HCT116 (cell line): ENCODE measurements around the gene PHACTR1. TPM values are rescaled to one million over a fixed set of nuclear protein-coding genes. Genes with fewer than 3 reads are reported as not detected.

Experiments used
- ATAC-seq: fragments of 200-7000 bp; cut with Tn5 transposase; 2 replicates; pipeline ENCODE4 v1.9.1; 2020; ENCODE audit warnings: mild to moderate bottlenecking, moderate library complexity
- BruUV-seq: library from RNA; stranded (reverse); fragments of 400-500 nt; replicated peaks from 2 replicates; lab custom pipeline; 2021; lab: Mats Ljungman, UMichigan
- CTCF ChIA-PET: fragments of 300-600 bp; sonication (Branson Sonifier 250); formaldehyde crosslinking; loops from one replicate; lab custom pipeline; 2021; ENCODE audit warnings: antibody characterized with exemption; lab: Charles Lee
- POLR2A ChIA-PET: fragments of 300-600, 350-600 bp; sonication (Branson Sonifier 250); formaldehyde crosslinking; loops from one replicate; lab custom pipeline; 2021; ENCODE audit warnings: antibody characterized with exemption; lab: Charles Lee
- RAD21 ChIA-PET, 2 experiments: fragments of 300-600 bp; sonication (Branson Sonifier 250); formaldehyde crosslinking; loops; one replicate each; lab custom pipeline; 2023; ENCODE audit warnings: low total read pairs in 2 of 2; ENCODE audit not compliant: uncharacterized antibody in 2 of 2, unreplicated experiment in 2 of 2, low non-redundant PET in 1 of 2; lab: Charles Lee
- DNase-seq: peaks from one replicate; pipeline ENCODE4 v3.0.0-alpha.2; 2010; ENCODE audit warnings: low read depth, low spot score
- H2AFZ ChIP-seq: fragments of 200-600 bp; shearing (Covaris generic), sonication (generic); 2 replicates; pipeline ENCODE4 v1.6.1; 2017; ENCODE audit warnings: low read depth, mixed run types, mixed read lengths, antibody characterized with exemption, low read length; ENCODE audit not compliant: poor library complexity, severe bottlenecking
- H3K27ac ChIP-seq: 2 replicates; pipeline ENCODE4 v1.5.1; 2012; ENCODE audit warnings: low read depth, low read length
- H3K27me3 ChIP-seq: fragments of 200-600 bp; sonication (generic); 2 replicates; pipeline ENCODE4 v1.6.1; 2016; ENCODE audit warnings: mixed run types, low read length, mixed read lengths; ENCODE audit not compliant: insufficient read depth
- H3K36me3 ChIP-seq, 2 experiments: fragments of 200-500 bp in 1 of 2; fragments of 200-600 bp in 1 of 2; sonication (Bioruptor generic) in 1 of 2; sonication (generic) in 1 of 2; 2 replicates each; pipeline versions ENCODE4 v1.5.1 to v1.6.1; 2014 to 2016; ENCODE audit warnings: low read length in 2 of 2, inconsistent platforms in 1 of 2, mixed read lengths in 1 of 2, mixed run types in 1 of 2; ENCODE audit not compliant: insufficient read depth in 2 of 2, control insufficient read depth in 1 of 2
- H3K4me1 ChIP-seq, 2 experiments: fragments of 200-600 bp in 1 of 2; sonication (generic) in 1 of 2; 2 replicates each; pipeline versions ENCODE4 v1.5.1 to v1.6.1; 2012 to 2017; ENCODE audit warnings: low read length in 2 of 2, inconsistent platforms in 1 of 2, mild to moderate bottlenecking in 1 of 2, mixed read lengths in 1 of 2, mixed run types in 1 of 2, moderate library complexity in 1 of 2; ENCODE audit not compliant: insufficient read depth in 2 of 2, control insufficient read depth in 1 of 2
- H3K4me2 ChIP-seq: fragments of 200-600 bp; sonication (generic); 2 replicates; pipeline ENCODE4 v1.6.1; 2017; ENCODE audit warnings: mixed run types, low read length, mixed read lengths
- H3K4me3 ChIP-seq, 2 experiments: fragments of 200-600 bp in 1 of 2; sonication (generic) in 1 of 2; replicated peaks in 1 of 2; 2 replicates each; pipeline ENCODE4 v1.5.1; 2011 to 2016; ENCODE audit warnings: low read length in 2 of 2, control low read depth in 1 of 2, low read depth in 1 of 2, mild to moderate bottlenecking in 1 of 2, mixed read lengths in 1 of 2, mixed run types in 1 of 2
- H3K79me2 ChIP-seq: fragments of 200-600 bp; sonication (generic); 2 replicates; pipeline ENCODE4 v1.6.1; 2017; ENCODE audit warnings: mild to moderate bottlenecking, mixed run types, low read length, moderate library complexity, mixed read lengths; ENCODE audit not compliant: insufficient read depth
- H3K9ac ChIP-seq: fragments of 200-600 bp; sonication (generic); 2 replicates; pipeline ENCODE4 v1.6.1; 2016; ENCODE audit warnings: low read length, mixed read lengths
- H3K9me2 ChIP-seq: fragments of 200-600 bp; sonication (generic), shearing (Covaris generic); 2 replicates; pipeline ENCODE4 v1.6.1; 2017; ENCODE audit warnings: mixed run types, mild to moderate bottlenecking, moderate library complexity; ENCODE audit not compliant: insufficient read depth
- H3K9me3 ChIP-seq, 2 experiments: fragments of 200-500 bp in 1 of 2; fragments of 200-600 bp in 1 of 2; sonication (Bioruptor generic) in 1 of 2; sonication (generic) in 1 of 2; 2 replicates each; pipeline ENCODE4 v1.6.1; 2014 to 2017; ENCODE audit warnings: low read length in 2 of 2, mixed read lengths in 2 of 2, inconsistent platforms in 1 of 2, low read depth in 1 of 2, mild to moderate bottlenecking in 1 of 2, mixed run types in 1 of 2, moderate library complexity in 1 of 2; ENCODE audit not compliant: control insufficient read depth in 1 of 2, insufficient read depth in 1 of 2
- H4K20me1 ChIP-seq: fragments of 200-600 bp; sonication (generic), shearing (Covaris generic); 2 replicates; pipeline ENCODE4 v1.6.1; 2017; ENCODE audit warnings: mixed run types, mild to moderate bottlenecking, moderate library complexity; ENCODE audit not compliant: insufficient read depth
- ATF3 ChIP-seq: IDR thresholded peaks from 2 replicates; pipeline ENCODE4 v1.6.1; 2012
- CEBPB ChIP-seq: IDR thresholded peaks from 2 replicates; pipeline ENCODE4 v1.6.1; 2012; ENCODE audit warnings: low read depth
- CTCF ChIP-seq, 3 experiments: fragments of 200-600 bp in 1 of 3; sonication (generic) in 1 of 3; IDR thresholded peaks in 2 of 3; conservative IDR thresholded peaks in 1 of 3; 2 replicates each; pipeline ENCODE4 v1.5.1; 2012 to 2017; ENCODE audit warnings: low read depth in 2 of 3, low read length in 2 of 3, antibody characterized with exemption in 1 of 3, borderline replicate concordance in 1 of 3, control low read depth in 1 of 3, mild to moderate bottlenecking in 1 of 3, mixed read lengths in 1 of 3, mixed run types in 1 of 3, moderate library complexity in 1 of 3; ENCODE audit not compliant: insufficient read depth in 1 of 3
- ELF1 ChIP-seq: IDR thresholded peaks from 2 replicates; pipeline ENCODE4 v1.6.1; 2012; ENCODE audit warnings: low read depth, borderline replicate concordance
- EZH2 ChIP-seq: fragments of 200-600 bp; sonication (generic); IDR thresholded peaks from 2 replicates; pipeline ENCODE4 v1.6.1; 2017; ENCODE audit warnings: antibody characterized with exemption, mixed run types
- EZH2phosphoT487 ChIP-seq: fragments of 200-600 bp; IDR thresholded peaks from 2 replicates; pipeline ENCODE4 v1.6.1; 2018; ENCODE audit warnings: antibody characterized with exemption, borderline replicate concordance
- FOSL1 ChIP-seq: IDR thresholded peaks from 2 replicates; pipeline ENCODE4 v1.6.1; 2012; ENCODE audit warnings: low read depth
- JUND ChIP-seq: IDR thresholded peaks from 2 replicates; pipeline ENCODE4 v1.6.1; 2012
- MAX ChIP-seq: IDR thresholded peaks from 2 replicates; pipeline ENCODE4 v1.6.1; 2012
- POLR2A ChIP-seq: IDR thresholded peaks from 2 replicates; pipeline ENCODE4 v1.7.0; 2011; ENCODE audit warnings: borderline replicate concordance; ENCODE audit not compliant: insufficient read depth, insufficient read length; ENCODE audit errors: extremely low read depth
- RAD21 ChIP-seq: IDR thresholded peaks from 2 replicates; pipeline ENCODE4 v1.6.1; 2012; ENCODE audit warnings: low read depth, mild to moderate bottlenecking
- SIN3A ChIP-seq: IDR thresholded peaks from 2 replicates; pipeline ENCODE4 v1.6.1; 2012; ENCODE audit warnings: low read depth
- SP1 ChIP-seq: IDR thresholded peaks from 2 replicates; pipeline ENCODE4 v1.6.1; 2012; ENCODE audit warnings: low read depth
- SRF ChIP-seq: IDR thresholded peaks from 2 replicates; pipeline ENCODE4 v1.6.1; 2012; ENCODE audit warnings: low read depth
- TCF7L2 ChIP-seq: IDR thresholded peaks from 2 replicates; pipeline ENCODE4 v1.7.0; 2011; ENCODE audit warnings: borderline replicate concordance, inconsistent platforms; ENCODE audit not compliant: insufficient read depth, insufficient read length; ENCODE audit errors: extremely low read depth
- YY1 ChIP-seq: IDR thresholded peaks from 2 replicates; pipeline ENCODE4 v1.6.1; 2011; ENCODE audit warnings: low read length, low read depth, moderate library complexity, mild to moderate bottlenecking; ENCODE audit not compliant: insufficient replicate concordance; ENCODE audit errors: extremely low read depth
- ZBTB33 ChIP-seq: IDR thresholded peaks from 2 replicates; pipeline ENCODE4 v1.6.1; 2011; ENCODE audit warnings: mild to moderate bottlenecking, low read length, moderate library complexity; ENCODE audit not compliant: insufficient replicate concordance; ENCODE audit errors: extremely low read depth
- ZFX ChIP-seq: fragments of 450-650 bp; IDR thresholded peaks from 2 replicates; pipeline ENCODE4 v1.6.1; 2017
- ZNF274 ChIP-seq: fragments of 200-500 bp; sonication (Bioruptor generic); IDR thresholded peaks from 2 replicates; pipeline ENCODE4 v1.6.1; 2014; ENCODE audit warnings: mild to moderate bottlenecking, low read depth, low read length, inconsistent platforms
- intact Hi-C: fragments of 100-400 bp; cut with micrococcal nuclease; formaldehyde crosslinking; loops from 2 replicates; pipeline ENCODE4 v1.10.0; 2022
- total RNA-seq: library from RNA; stranded (reverse); gene quantifications from one replicate; pipeline ENCODE4 v1.2.1, GENCODE V29; 2021; ENCODE audit not compliant: unreplicated experiment

PHACTR1 gene
- total RNA-seq, 1 experiment from 2014 or later, result 0.17 TPM

- ChIA-PET CTCF (no interaction called here), RAD21 (no interaction called here), POLR2A (no interaction called here)
- Histone ChIP-seq H3K79me2 (no peaks in the 10 kb centered on the region), H2AFZ (no peak overlapping the region), H3K9ac (no peak overlapping the region), H3K4me2 (no peak overlapping the region), H3K27ac (no peak overlapping the region), H4K20me1 (no peaks in the 10 kb centered on the region), H3K9me2 (no peaks in the 10 kb centered on the region), H3K27me3 (0 out of 2 replicates have a peak, but pooled peaks cover 3% of the 10 kb centered on the region), H3K9me3 (no peaks in the 10 kb centered on the region), H3K36me3 (no peaks in the 10 kb centered on the region), H3K4me1 (no peaks in the 10 kb centered on the region), H3K4me3 (no peak overlapping the region)
- intact Hi-C loops, result no loop called here
- no peak for TF ChIP-seq YY1
- TF ChIP-seq ELF1, result no peak
- TF ChIP-seq CEBPB, result no peak
- TF ChIP-seq SP1, result no peak
- no peak for TF ChIP-seq CTCF (IDR thresholded peaks at IDR 0.05 in 2 of 3, conservative IDR thresholded peaks at IDR 0.05 in 1 of 3; ENCODE audit: borderline replicate concordance in 1 of 3, insufficient read depth in 1 of 3, low read depth in 2 of 3, low read length in 2 of 3)
- TF ChIP-seq ZNF274, result no peak
- TF ChIP-seq MAX, result no peak
- TF ChIP-seq ZFX, result no peak
- TF ChIP-seq SRF, result no peak
- no peak for TF ChIP-seq POLR2A
- TF ChIP-seq TCF7L2, result no peak
- no peak for TF ChIP-seq FOSL1
- no peak for TF ChIP-seq SIN3A
- TF ChIP-seq ATF3, result no peak
- no peak for TF ChIP-seq EZH2
- TF ChIP-seq RAD21, result no peak
- no peak for TF ChIP-seq ZBTB33
- TF ChIP-seq EZH2phosphoT487, result no peak
- no peak for TF ChIP-seq JUND
- ATAC-seq (no peak), DNase-seq (no peak)
- no TSS peak for BruUV-seq
Observed at GRCh38 chr6:13242178-13242577, 525.6 kb downstream of the PHACTR1 start.
